HepG2 (cell line): ENCODE results near the gene PKIG. TPM values are rescaled to one million over a fixed set of nuclear protein-coding genes. Genes with fewer than 3 reads are reported as not detected.

Experiments
- ADNP ChIP-seq: sonication (generic); formaldehyde crosslinking; IDR thresholded peaks from 2 replicates; pipeline ENCODE4 v1.4.0; 2020; ENCODE audit warnings: missing genetic modification reagents
- AHR ChIP-seq: IDR thresholded peaks from 2 replicates; pipeline ENCODE4 v1.6.1; 2018; ENCODE audit warnings: missing genetic modification reagents, missing compliant biosample characterization
- BRF2 ChIP-seq: sonication (generic); formaldehyde crosslinking; IDR thresholded peaks from 2 replicates; pipeline ENCODE4 v1.8.1; 2022; ENCODE audit warnings: mild to moderate bottlenecking, missing genetic modification reagents
- KAT2B ChIP-seq: fragments of 150-350 bp; IDR thresholded peaks from 2 replicates; pipeline ENCODE4 v1.6.1; 2014; ENCODE audit warnings: low read depth, low read length, borderline replicate concordance
- KDM1A ChIP-seq: IDR thresholded peaks from 2 replicates; pipeline ENCODE4 v1.6.1; 2016; ENCODE audit warnings: missing compliant biosample characterization
- RBM39 ChIP-seq: fragments of 200-400 bp; formaldehyde crosslinking; IDR thresholded peaks from one replicate; pipeline ENCODE4 v1.6.1; 2018; ENCODE audit warnings: antibody characterized with exemption, mild to moderate bottlenecking, low read depth, low read length; ENCODE audit not compliant: poor library complexity, severe bottlenecking
- SNAPC2 ChIP-seq: sonication (generic); formaldehyde crosslinking; IDR thresholded peaks from 2 replicates; pipeline ENCODE4 v1.8.1; 2022; ENCODE audit warnings: mild to moderate bottlenecking, missing genetic modification reagents
- TEAD3 ChIP-seq: optimal IDR thresholded peaks from 2 replicates; pipeline ENCODE3; 2016; ENCODE audit warnings: borderline replicate concordance
- THAP9 ChIP-seq: sonication (generic); formaldehyde crosslinking; IDR thresholded peaks from 2 replicates; pipeline ENCODE4; 2020; ENCODE audit warnings: missing genetic modification reagents, mild to moderate bottlenecking, borderline replicate concordance
- TIGD3 ChIP-seq: sonication (generic); formaldehyde crosslinking; IDR thresholded peaks from 2 replicates; pipeline ENCODE4 v1.5.1; 2020; ENCODE audit warnings: mild to moderate bottlenecking, missing genetic modification reagents, borderline replicate concordance
- TOPORS ChIP-seq: sonication (generic); formaldehyde crosslinking; IDR thresholded peaks from 2 replicates; pipeline ENCODE4 v1.8.0; 2023; ENCODE audit warnings: mild to moderate bottlenecking, missing genetic modification reagents
- TSC22D2 ChIP-seq: sonication (generic); formaldehyde crosslinking; IDR thresholded peaks from 2 replicates; pipeline ENCODE4 v1.5.1; 2020; ENCODE audit warnings: missing genetic modification reagents, mild to moderate bottlenecking, borderline replicate concordance
- ZBTB37 ChIP-seq: sonication (generic); formaldehyde crosslinking; IDR thresholded peaks from 2 replicates; pipeline ENCODE4 v1.4.0; 2020; ENCODE audit warnings: mild to moderate bottlenecking, missing genetic modification reagents
- ZBTB4 ChIP-seq: sonication (generic); formaldehyde crosslinking; IDR thresholded peaks from 2 replicates; pipeline ENCODE4 v1.4.0; 2020; ENCODE audit warnings: missing genetic modification reagents, mild to moderate bottlenecking, borderline replicate concordance
- ZNF225 ChIP-seq: sonication (generic); formaldehyde crosslinking; IDR thresholded peaks from 2 replicates; pipeline ENCODE4 v1.4.0; 2020; ENCODE audit warnings: mild to moderate bottlenecking, missing genetic modification reagents
- ZNF317 ChIP-seq: sonication (generic); formaldehyde crosslinking; IDR thresholded peaks from 2 replicates; pipeline ENCODE4 v1.5.0; 2020; ENCODE audit warnings: mild to moderate bottlenecking, missing genetic modification reagents
- ZNF350 ChIP-seq: sonication (generic); formaldehyde crosslinking; IDR thresholded peaks from 2 replicates; pipeline ENCODE4 v1.4.0; 2020; ENCODE audit warnings: mild to moderate bottlenecking, low read depth, missing genetic modification reagents, borderline replicate concordance
- ZNF713 ChIP-seq: sonication (generic); formaldehyde crosslinking; IDR thresholded peaks from 2 replicates; pipeline ENCODE4 v1.4.0; 2020; ENCODE audit warnings: mild to moderate bottlenecking, missing genetic modification reagents
- ZNF776 ChIP-seq: sonication (generic); formaldehyde crosslinking; IDR thresholded peaks from 2 replicates; pipeline ENCODE4 v1.4.0; 2020; ENCODE audit warnings: mild to moderate bottlenecking, missing genetic modification reagents
- polyA plus RNA-seq, 8 experiments: library from polyadenylated mRNA; depleted of rRNA in 3 of 8; stranded (reverse) in 7 of 8; unstranded in 1 of 8; fragments of >200 nt; fragmentation: Illumina TruSeq in 4 of 8; extraction: Trizol in 4 of 8; gene quantifications; 2 replicates each; pipeline versions ENCODE4 v1.2.1 to v1.2.3, GENCODE V29; 2011 to 2016; ENCODE audit warnings: low read depth in 4 of 8, missing spikeins in 1 of 8, mixed read lengths in 1 of 8; ENCODE audit not compliant: insufficient read depth in 1 of 8
- total RNA-seq, 5 experiments: library from RNA; depleted of rRNA; stranded (reverse); fragments of >200 nt; fragmentation: Illumina TruSeq; extraction: Trizol; gene quantifications; 2 replicates each; pipeline ENCODE4 v1.2.3, GENCODE V29; 2016; ENCODE audit warnings: low read depth in 1 of 5

The PKIG gene
- total and polyA plus RNA-seq, 2 of the 13 experiments (the other 11 are each of a cell fraction or from before 2014, with no cell fraction given) = 30.8 to 44.5 TPM

GRCh38 chr20:44650771-44651433 is 68.5 kb downstream of the PKIG start (continued):
- TF ChIP-seq SNAPC2 (CRISPR knock-in tag) (no peak), ZNF776 (CRISPR knock-in tag) (peak; percentile 74; the same call in 1 of the 2 replicates), TOPORS (no peak), ADNP (CRISPR knock-in tag) (peak; percentile 88; the same call in 1 of the 2 replicates), ZBTB37 (no peak), BRF2 (CRISPR knock-in tag) (no peak), AHR (CRISPR knock-in tag) (no peak; the same call in 1 of the 2 replicates), ZNF225 (CRISPR knock-in tag) (peak; percentile 44), TIGD3 (CRISPR knock-in tag) (no peak), TEAD3 (no peak), KDM1A (CRISPR knock-in tag) (peak; percentile 97), ZNF317 (no peak), ZNF350 (CRISPR knock-in tag) (no peak), ZBTB4 (peak; percentile 58; the same call in 1 of the 2 replicates), KAT2B (no peak), TSC22D2 (peak; percentile 87; the same call in 1 of the 2 replicates), RBM39 (peak; percentile 9), ZNF713 (CRISPR knock-in tag) (0 out of 2 replicates have a peak, but pooled peaks have one; percentile 78), THAP9 (CRISPR knock-in tag) (peak; percentile 22; the same call in 1 of the 2 replicates)
